Measurements from ENCODE around the gene LRRC3B. TPM values are rescaled to one million over a fixed set of nuclear protein-coding genes. Genes with fewer than 3 reads are reported as not detected.

Gene LRRC3B
- total RNA-seq, 1 experiment from 2014 or later = not detected

GRCh38 chr3:26624209-26624765 is 1.7 kb downstream of the LRRC3B start:
- no peak overlapping the region for H3K4me3 ChIP-seq (ENCODE audit: low read length)
- H3K4me2 ChIP-seq (ENCODE audit: low read depth, low read length, poor library complexity, severe bottlenecking) = no peak overlapping the region
- H4K20me1 ChIP-seq (ENCODE audit: insufficient read depth, low read depth, low read length) = no peaks in the 10 kb centered on the region
- H3K79me2 ChIP-seq (ENCODE audit: low read length) = no peaks in the 10 kb centered on the region
- no peak overlapping the region for H3K27ac ChIP-seq (ENCODE audit: low read length)
- no peaks in the 10 kb centered on the region for H3K4me1 ChIP-seq (ENCODE audit: low read length)
- H3K36me3 ChIP-seq (ENCODE audit: insufficient read depth, low read length) = no peaks in the 10 kb centered on the region
- DNase-seq = no peak
- H3K9me2 ChIP-seq (replicated peaks; ENCODE audit: insufficient read depth, low read length) = no peaks in the 10 kb centered on the region
- peaks cover 3% of the 10 kb centered on the region; the same call in 1 of the 2 replicates for H3K9me3 ChIP-seq (ENCODE audit: low read length)
- no peaks in the 10 kb centered on the region for H3K27me3 ChIP-seq (ENCODE audit: low read length)
- no peak overlapping the region for H2AFZ ChIP-seq (ENCODE audit: low read length)
- H3K9ac ChIP-seq (ENCODE audit: low read length) = no peak overlapping the region

DNA sequence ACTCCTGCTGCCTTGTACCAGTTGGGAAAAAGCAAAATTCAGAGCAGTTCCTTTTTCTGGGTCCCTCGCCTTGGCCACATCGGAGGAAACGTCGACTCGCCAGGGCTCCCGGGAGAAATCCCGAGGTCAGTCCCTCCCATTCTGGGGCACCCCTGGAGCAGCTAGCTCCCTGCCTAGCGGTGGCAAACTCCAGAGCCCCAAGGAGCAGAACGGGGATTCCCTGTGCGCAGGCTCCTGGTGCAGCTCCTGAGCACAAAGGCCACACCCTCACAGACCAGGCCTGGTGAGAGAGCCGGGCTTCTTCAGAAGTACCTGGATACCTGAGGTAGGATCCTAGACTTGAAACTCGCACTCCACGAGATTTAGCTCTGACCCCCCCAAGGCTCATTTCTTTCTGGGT is 2.6 kb downstream of the LRRC3B start:
- Histone ChIP-seq H3K36me3 (ENCODE audit: insufficient read depth, low read length) (no peaks in the 10 kb centered on the region), H3K27me3 (ENCODE audit: low read length) (no peaks in the 10 kb centered on the region), H3K4me3 (ENCODE audit: low read length) (no peak overlapping the region), H2AFZ (ENCODE audit: low read length) (no peak overlapping the region), H3K9me3 (ENCODE audit: low read length) (peaks cover 3% of the 10 kb centered on the region; the same call in 1 of the 2 replicates), H3K4me2 (ENCODE audit: low read depth, low read length, poor library complexity, severe bottlenecking) (no peak overlapping the region), H4K20me1 (ENCODE audit: insufficient read depth, low read depth, low read length) (no peaks in the 10 kb centered on the region), H3K9me2 (replicated peaks; ENCODE audit: insufficient read depth, low read length) (no peaks in the 10 kb centered on the region), H3K9ac (ENCODE audit: low read length) (no peak overlapping the region), H3K79me2 (ENCODE audit: low read length) (no peaks in the 10 kb centered on the region), H3K27ac (ENCODE audit: low read length) (no peak overlapping the region), H3K4me1 (ENCODE audit: low read length) (no peaks in the 10 kb centered on the region)
- no peak for DNase-seq

DNA sequence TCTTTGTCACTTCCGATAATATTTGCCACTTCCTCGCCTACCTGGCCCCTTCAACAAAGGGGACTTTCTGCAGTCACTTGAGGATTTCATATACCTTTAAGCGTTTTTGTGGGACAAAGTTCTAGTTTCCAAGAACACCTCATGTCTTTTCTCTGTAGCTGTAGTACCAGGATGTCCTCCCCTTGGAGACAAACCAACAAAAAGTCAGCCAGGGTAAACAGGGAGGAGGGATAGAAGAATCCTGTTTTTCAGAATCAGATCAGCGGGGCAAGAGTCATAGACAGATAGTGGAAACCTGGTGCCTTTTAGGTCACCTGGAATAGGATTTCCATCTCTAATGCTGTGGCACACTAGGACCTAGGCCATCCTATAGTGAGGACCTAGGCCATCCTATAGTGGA is 4.5 kb downstream of the LRRC3B start:
- no peaks in the 10 kb centered on the region for H3K79me2 ChIP-seq (ENCODE audit: low read length)

GRCh38 chr3:26628915-26629314 is 6.3 kb downstream of the LRRC3B start:
- DNase-seq = no peak
- H3K4me2 ChIP-seq (ENCODE audit: low read depth, low read length, poor library complexity, severe bottlenecking) = no peak overlapping the region
- no peaks in the 10 kb centered on the region for H3K4me1 ChIP-seq (ENCODE audit: low read length)
- no peaks in the 10 kb centered on the region for H3K27me3 ChIP-seq (ENCODE audit: low read length)
- H3K9ac ChIP-seq (ENCODE audit: low read length) = no peak overlapping the region
- H2AFZ ChIP-seq (ENCODE audit: low read length) = no peak overlapping the region
- no peaks in the 10 kb centered on the region for H4K20me1 ChIP-seq (ENCODE audit: insufficient read depth, low read depth, low read length)
- H3K9me2 ChIP-seq (replicated peaks; ENCODE audit: insufficient read depth, low read length) = no peaks in the 10 kb centered on the region
- no peaks in the 10 kb centered on the region for H3K9me3 ChIP-seq (ENCODE audit: low read length)
- H3K79me2 ChIP-seq (ENCODE audit: low read length) = no peaks in the 10 kb centered on the region
- H3K4me3 ChIP-seq (ENCODE audit: low read length) = no peak overlapping the region
- H3K36me3 ChIP-seq (ENCODE audit: insufficient read depth, low read length) = no peaks in the 10 kb centered on the region
- H3K27ac ChIP-seq (ENCODE audit: low read length) = no peak overlapping the region

More for the DNA sequence above, 4.5 kb downstream of the LRRC3B start:
- Histone ChIP-seq H3K27ac (ENCODE audit: low read length) (no peak overlapping the region), H3K36me3 (ENCODE audit: insufficient read depth, low read length) (no peaks in the 10 kb centered on the region), H3K4me1 (ENCODE audit: low read length) (no peaks in the 10 kb centered on the region), H4K20me1 (ENCODE audit: insufficient read depth, low read depth, low read length) (no peaks in the 10 kb centered on the region), H3K9me2 (replicated peaks; ENCODE audit: insufficient read depth, low read length) (no peaks in the 10 kb centered on the region), H3K4me3 (ENCODE audit: low read length) (no peak overlapping the region), H3K9ac (ENCODE audit: low read length) (no peak overlapping the region), H2AFZ (ENCODE audit: low read length) (no peak overlapping the region), H3K4me2 (ENCODE audit: low read depth, low read length, poor library complexity, severe bottlenecking) (no peak overlapping the region), H3K9me3 (ENCODE audit: low read length) (peaks cover 3% of the 10 kb centered on the region; the same call in 1 of the 2 replicates), H3K27me3 (ENCODE audit: low read length) (no peaks in the 10 kb centered on the region)
- no peak for DNase-seq

DNA sequence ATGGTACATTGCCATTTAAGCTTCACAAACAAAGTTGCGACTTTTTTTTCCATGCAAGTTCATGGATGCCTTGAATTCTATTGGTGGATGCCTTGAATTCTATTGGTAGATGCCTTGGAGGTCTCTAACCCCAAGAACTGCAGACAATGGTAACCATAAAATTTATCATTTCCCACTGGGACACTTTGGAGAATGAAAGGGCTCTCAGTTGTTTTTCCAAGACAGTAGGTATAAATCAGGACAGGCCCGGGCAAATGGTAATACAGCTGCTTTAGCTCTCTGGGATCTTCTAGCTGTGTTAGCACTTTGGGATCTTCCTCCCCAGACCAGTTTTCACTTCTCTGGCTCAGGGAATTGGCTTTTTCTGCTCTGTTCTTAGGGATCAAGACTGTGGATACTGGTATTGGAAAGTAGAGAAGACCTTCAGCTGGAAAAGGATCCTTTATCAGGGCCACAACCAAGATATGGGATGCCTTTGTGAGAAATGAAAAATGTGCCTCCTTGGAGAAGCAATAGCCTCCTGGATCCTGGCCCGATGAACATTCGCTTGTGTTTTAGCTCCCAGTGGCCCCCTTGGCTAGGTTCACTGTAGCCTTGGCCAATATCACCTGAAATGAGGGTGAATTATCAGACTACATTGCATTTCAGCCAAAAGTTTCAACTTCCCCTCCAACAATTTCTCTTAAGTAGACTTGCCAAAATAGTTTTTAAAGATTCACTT is 8.3 kb downstream of the LRRC3B start:
- H3K79me2 ChIP-seq (ENCODE audit: low read length) = no peaks in the 10 kb centered on the region
- no peaks in the 10 kb centered on the region for H3K27me3 ChIP-seq (ENCODE audit: low read length)

DNA sequence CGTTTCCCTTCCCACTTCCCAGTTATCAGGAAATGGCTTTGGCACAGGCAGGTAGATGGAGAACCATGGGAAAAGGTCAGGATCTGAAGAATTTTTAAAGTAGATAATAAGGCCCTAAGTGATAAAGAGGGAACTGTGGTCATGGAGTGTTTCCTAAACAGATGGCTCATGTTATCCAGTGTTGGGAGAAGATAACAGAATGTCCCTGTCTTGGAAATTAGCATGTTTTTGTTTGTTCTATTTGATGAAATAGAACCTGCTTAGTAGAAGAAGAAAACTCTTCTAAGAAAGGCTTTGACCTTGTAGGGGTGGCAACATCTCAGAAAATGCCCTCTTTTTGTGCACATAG is 8.8 kb downstream of the LRRC3B start:
- Histone ChIP-seq H3K4me1 (ENCODE audit: low read length) (no peaks in the 10 kb centered on the region), H2AFZ (ENCODE audit: low read length) (no peak overlapping the region), H3K4me2 (ENCODE audit: low read depth, low read length, poor library complexity, severe bottlenecking) (no peak overlapping the region), H3K79me2 (ENCODE audit: low read length) (no peaks in the 10 kb centered on the region), H3K27ac (ENCODE audit: low read length) (no peak overlapping the region), H3K27me3 (ENCODE audit: low read length) (no peaks in the 10 kb centered on the region), H3K9ac (ENCODE audit: low read length) (no peak overlapping the region), H3K36me3 (ENCODE audit: insufficient read depth, low read length) (no peaks in the 10 kb centered on the region), H4K20me1 (ENCODE audit: insufficient read depth, low read depth, low read length) (no peaks in the 10 kb centered on the region), H3K9me3 (ENCODE audit: low read length) (no peaks in the 10 kb centered on the region), H3K4me3 (ENCODE audit: low read length) (no peak overlapping the region), H3K9me2 (replicated peaks; ENCODE audit: insufficient read depth, low read length) (no peaks in the 10 kb centered on the region)
- no peak for DNase-seq

More for the DNA sequence above, 8.3 kb downstream of the LRRC3B start:
- H3K9ac ChIP-seq (ENCODE audit: low read length) = no peak overlapping the region
- no peaks in the 10 kb centered on the region for H3K9me2 ChIP-seq (replicated peaks; ENCODE audit: insufficient read depth, low read length)
- no peak overlapping the region for H3K27ac ChIP-seq (ENCODE audit: low read length)
- H3K4me3 ChIP-seq (ENCODE audit: low read length) = no peak overlapping the region
- H2AFZ ChIP-seq (ENCODE audit: low read length) = no peak overlapping the region
- H4K20me1 ChIP-seq (ENCODE audit: insufficient read depth, low read depth, low read length) = no peaks in the 10 kb centered on the region
- no peaks in the 10 kb centered on the region for H3K4me1 ChIP-seq (ENCODE audit: low read length)
- H3K4me2 ChIP-seq (ENCODE audit: low read depth, low read length, poor library complexity, severe bottlenecking) = no peak overlapping the region
- H3K36me3 ChIP-seq (ENCODE audit: insufficient read depth, low read length) = no peaks in the 10 kb centered on the region
- no peaks in the 10 kb centered on the region for H3K9me3 ChIP-seq (ENCODE audit: low read length)
- no peak for DNase-seq

- Histone ChIP-seq H3K4me3 (ENCODE audit: low read length) (no peak overlapping the region), H3K27ac (ENCODE audit: low read length) (no peak overlapping the region), H3K9ac (ENCODE audit: low read length) (no peak overlapping the region), H4K20me1 (ENCODE audit: insufficient read depth, low read depth, low read length) (no peaks in the 10 kb centered on the region), H3K79me2 (ENCODE audit: low read length) (no peaks in the 10 kb centered on the region), H3K9me2 (replicated peaks; ENCODE audit: insufficient read depth, low read length) (no peaks in the 10 kb centered on the region), H3K9me3 (ENCODE audit: low read length) (no peaks in the 10 kb centered on the region), H3K36me3 (ENCODE audit: insufficient read depth, low read length) (no peaks in the 10 kb centered on the region), H3K4me2 (ENCODE audit: low read depth, low read length, poor library complexity, severe bottlenecking) (no peak overlapping the region), H2AFZ (ENCODE audit: low read length) (no peak overlapping the region), H3K27me3 (ENCODE audit: low read length) (no peaks in the 10 kb centered on the region), H3K4me1 (ENCODE audit: low read length) (no peaks in the 10 kb centered on the region)
- no peak for DNase-seq
Observed at GRCh38 chr3:26634601-26635000, 12.0 kb downstream of the LRRC3B start.

DNA sequence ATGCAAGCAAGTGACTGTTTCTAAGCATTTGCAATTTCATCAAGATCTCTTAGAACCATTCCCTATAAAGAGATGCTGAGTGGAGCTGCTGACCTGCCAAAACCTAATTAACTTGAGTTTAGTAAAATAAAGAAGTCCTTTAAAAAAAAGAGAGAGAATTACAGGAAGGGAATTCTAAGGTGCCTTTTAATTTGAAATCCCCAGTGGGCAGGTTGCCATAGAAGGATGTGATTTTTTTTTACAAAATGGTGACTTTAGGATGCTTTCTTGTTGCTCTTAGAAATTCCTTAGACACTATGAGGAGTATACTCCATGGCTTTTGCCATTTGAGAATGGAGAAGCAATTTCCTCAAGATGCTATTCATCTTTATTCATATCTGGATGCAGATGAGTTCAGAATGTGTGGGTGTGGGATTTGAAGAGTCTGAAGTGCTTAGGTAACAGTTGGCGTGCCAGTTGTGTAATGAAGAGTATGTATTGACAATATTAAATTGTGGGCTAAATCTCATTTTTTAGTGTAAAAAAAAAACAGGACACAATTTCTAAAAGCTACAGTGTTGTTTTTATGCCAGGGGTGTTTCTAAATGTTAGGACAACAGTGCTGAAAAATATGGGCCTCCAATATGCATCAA is 13.6 kb downstream of the LRRC3B start:
- Histone ChIP-seq H3K9ac (ENCODE audit: low read length) (no peak overlapping the region), H3K9me3 (ENCODE audit: low read length) (no peaks in the 10 kb centered on the region), H3K79me2 (ENCODE audit: low read length) (no peaks in the 10 kb centered on the region), H4K20me1 (ENCODE audit: insufficient read depth, low read depth, low read length) (no peaks in the 10 kb centered on the region), H3K36me3 (ENCODE audit: insufficient read depth, low read length) (no peaks in the 10 kb centered on the region), H3K4me1 (ENCODE audit: low read length) (no peaks in the 10 kb centered on the region), H3K27me3 (ENCODE audit: low read length) (no peaks in the 10 kb centered on the region), H3K27ac (ENCODE audit: low read length) (no peak overlapping the region), H3K9me2 (replicated peaks; ENCODE audit: insufficient read depth, low read length) (no peaks in the 10 kb centered on the region), H3K4me2 (ENCODE audit: low read depth, low read length, poor library complexity, severe bottlenecking) (no peak overlapping the region), H2AFZ (ENCODE audit: low read length) (no peak overlapping the region), H3K4me3 (ENCODE audit: low read length) (no peak overlapping the region)
- DNase-seq = no peak
